Liver (tissue), 9 donors: ENCODE results near the gene IFITM10. TPM values are rescaled to one million over a fixed set of nuclear protein-coding genes. Genes with fewer than 3 reads are reported as not detected.

Source experiments
- DNase-seq: peaks from one replicate; pipeline ENCODE4 v3.0.0-alpha.2; 2017; ENCODE audit warnings: low spot score
- H3K27ac ChIP-seq, 2 donors: one replicate each; pipeline ENCODE4 v1.7.0; 2013; ENCODE audit warnings: inconsistent platforms in 2 of 2, low read length in 2 of 2, control low read depth in 1 of 2, low read depth in 1 of 2, mild to moderate bottlenecking in 1 of 2
- H3K27me3 ChIP-seq, 4 donors: one replicate each; pipeline versions ENCODE4 v1.6.1 to v1.7.0; 2013; ENCODE audit warnings: low read length in 3 of 4, inconsistent platforms in 1 of 4, mild to moderate bottlenecking in 1 of 4, moderate library complexity in 1 of 4; ENCODE audit not compliant: control insufficient read depth in 4 of 4, insufficient read depth in 4 of 4
- H3K36me3 ChIP-seq, 4 donors: one replicate each; pipeline versions ENCODE4 v1.6.1 to v1.7.0; 2013; ENCODE audit warnings: low read length in 3 of 4, mild to moderate bottlenecking in 3 of 4, low read depth in 1 of 4, moderate library complexity in 1 of 4; ENCODE audit not compliant: control insufficient read depth in 4 of 4, insufficient read depth in 3 of 4
- H3K4me1 ChIP-seq, 4 donors: one replicate each; pipeline versions ENCODE4 v1.6.1 to v1.7.0; 2013; ENCODE audit warnings: low read length in 3 of 4, mild to moderate bottlenecking in 3 of 4, moderate library complexity in 1 of 4; ENCODE audit not compliant: control insufficient read depth in 4 of 4, insufficient read depth in 4 of 4
- H3K4me3 ChIP-seq, 3 donors: one replicate each; pipeline versions ENCODE4 v1.6.1 to v1.7.0; 2013; ENCODE audit warnings: low read length in 3 of 3, control low read depth in 1 of 3, low read depth in 1 of 3, mild to moderate bottlenecking in 1 of 3
- H3K9ac ChIP-seq, 2 donors: one replicate each; pipeline ENCODE4 v1.7.0; 2013; ENCODE audit warnings: low read length in 2 of 2, mild to moderate bottlenecking in 2 of 2, moderate library complexity in 2 of 2, control low read depth in 1 of 2, low read depth in 1 of 2
- H3K9me3 ChIP-seq, 4 donors: one replicate each; pipeline versions ENCODE4 v1.6.1 to v1.7.0; 2013; ENCODE audit warnings: low read length in 3 of 4; ENCODE audit not compliant: control insufficient read depth in 4 of 4
- ATF3 ChIP-seq: IDR thresholded peaks from 2 replicates; pipeline ENCODE4 v1.6.1; 2016; ENCODE audit warnings: antibody characterized with exemption
- CTCF ChIP-seq: fragments of 150-350 bp; IDR thresholded peaks from 2 replicates; pipeline ENCODE4 v1.5.1; 2017; ENCODE audit warnings: improper control_type of control experiment, low read depth, low read length; ENCODE audit not compliant: missing input control
- EGR1 ChIP-seq, 2 donors: IDR thresholded peaks; 2 replicates each; pipeline ENCODE4 v1.6.1; 2016 to 2018; ENCODE audit warnings: antibody characterized with exemption in 2 of 2, low read depth in 2 of 2
- FOXA1 ChIP-seq: IDR thresholded peaks from 2 replicates; pipeline ENCODE4 v1.6.1; 2016; ENCODE audit warnings: antibody characterized with exemption
- FOXA2 ChIP-seq: IDR thresholded peaks from 2 replicates; pipeline ENCODE4 v1.6.1; 2016; ENCODE audit warnings: antibody characterized with exemption
- GABPA ChIP-seq, 2 donors: IDR thresholded peaks in 1 of 2; conservative IDR thresholded peaks in 1 of 2; 2 replicates each; pipeline ENCODE4 v1.6.1; 2016; ENCODE audit warnings: antibody characterized with exemption in 2 of 2, mild to moderate bottlenecking in 1 of 2, moderate library complexity in 1 of 2
- HNF4A ChIP-seq, 2 donors: conservative IDR thresholded peaks; 2 replicates each; pipeline ENCODE4 v1.6.1; 2016; ENCODE audit warnings: antibody characterized with exemption in 2 of 2, mild to moderate bottlenecking in 2 of 2
- HNF4G ChIP-seq: IDR thresholded peaks from 2 replicates; pipeline ENCODE4 v1.6.1; 2016; ENCODE audit warnings: antibody characterized with exemption
- JUND ChIP-seq, 2 donors: IDR thresholded peaks; 2 replicates each; pipeline ENCODE4 v1.6.1; 2016; ENCODE audit warnings: antibody characterized with exemption in 2 of 2
- NR2F2 ChIP-seq: IDR thresholded peaks from 2 replicates; pipeline ENCODE4 v1.6.1; 2016; ENCODE audit warnings: antibody characterized with exemption
- RAD21 ChIP-seq, 2 donors: IDR thresholded peaks; 2 replicates each; pipeline ENCODE4 v1.6.1; 2016; ENCODE audit warnings: antibody characterized with exemption in 2 of 2, mild to moderate bottlenecking in 2 of 2
- RXRA ChIP-seq, 2 donors: IDR thresholded peaks; 2 replicates each; pipeline ENCODE4 v1.6.1; 2017 to 2018; ENCODE audit warnings: antibody characterized with exemption in 2 of 2, mild to moderate bottlenecking in 1 of 2
- SP1 ChIP-seq: IDR thresholded peaks from 2 replicates; pipeline ENCODE4 v1.6.1; 2018; ENCODE audit warnings: antibody characterized with exemption, mild to moderate bottlenecking
- TAF1 ChIP-seq: conservative IDR thresholded peaks from 2 replicates; pipeline ENCODE4 v1.6.1; 2016; ENCODE audit warnings: antibody characterized with exemption, mild to moderate bottlenecking
- YY1 ChIP-seq: IDR thresholded peaks from 2 replicates; pipeline ENCODE4 v1.6.1; 2016; ENCODE audit warnings: antibody characterized with exemption, mild to moderate bottlenecking
- ZBTB33 ChIP-seq: IDR thresholded peaks from 2 replicates; pipeline ENCODE4 v1.6.1; 2016; ENCODE audit warnings: antibody characterized with exemption
- WGBS: extraction: QIAGEN DNeasy Blood & Tissue Kit; methylation state at CpG from one replicate; pipeline ENCODE4 v1.1.7; 2013; 5-methylcytosine and 5-hydroxymethylcytosine counted together
- polyA plus RNA-seq, 2 donors: library from polyadenylated mRNA; stranded (reverse) in 1 of 2; unstranded in 1 of 2; fragments of 200-250 nt in 1 of 2; fragments of >200 nt in 1 of 2; fragmentation: Nextera tagmentation in 1 of 2; extraction: Ambion mirVana in 1 of 2; gene quantifications; one replicate each; pipeline versions ENCODE4 v1.2.1 to v1.2.3, GENCODE V29; 2013 to 2015
- total RNA-seq, 2 donors: library from RNA; depleted of rRNA; stranded (reverse); fragments of >200 nt; gene quantifications; one replicate each; pipeline ENCODE4 v1.2.3, GENCODE V29; 2014
- TF ChIP-seq, protein P1 (sequence below): IDR thresholded peaks from 2 replicates; pipeline ENCODE4 v1.6.1; 2016; ENCODE audit warnings: antibody characterized with exemption
- donor health status: healthy.
- donor health status: healthy.
- donor health status: healthy.
- donor health status: healthy.
- donor health status: healthy.

Gene IFITM10
- total and polyA plus RNA-seq, 4 donors = 0.14 to 8.5 (median 1.8) TPM

GRCh38 chr11:1797391-1798125 lies 47.2 kb upstream of the IFITM10 start:
- H3K4me3 ChIP-seq = no peak overlapping the region
- H3K9ac ChIP-seq = no peak overlapping the region
- DNase-seq = no peak
- TF ChIP-seq FOXA1 = no peak
- H3K27ac ChIP-seq = no peak overlapping the region
- H3K36me3 ChIP-seq = no peaks in the 10 kb centered on the region
- no peaks in the 10 kb centered on the region for H3K4me1 ChIP-seq
- H3K9me3 ChIP-seq = no peaks in the 10 kb centered on the region
- peaks cover 0 to 4% (median under 1%) of the 10 kb centered on the region in 4 donors for H3K27me3 ChIP-seq
- WGBS = 90% methylated on average over 14 of the region's 14 CpGs

- no peak overlapping the region for H3K4me3 ChIP-seq
- peaks cover 0 to 4% (median 2%) of the 10 kb centered on the region in 4 donors for H3K27me3 ChIP-seq
- no peaks in the 10 kb centered on the region for H3K36me3 ChIP-seq
- H3K27ac ChIP-seq = no peak overlapping the region
- H3K9me3 ChIP-seq = no peaks in the 10 kb centered on the region
- no peak overlapping the region for H3K9ac ChIP-seq
- H3K4me1 ChIP-seq = no peaks in the 10 kb centered on the region
- TF ChIP-seq ZBTB33 = no peak
- no peak for TF ChIP-seq NR2F2
- TF ChIP-seq RXRA (IDR thresholded peaks at IDR 0.05) = no peak
- TF ChIP-seq YY1 = no peak
- TF ChIP-seq, protein P1, sequence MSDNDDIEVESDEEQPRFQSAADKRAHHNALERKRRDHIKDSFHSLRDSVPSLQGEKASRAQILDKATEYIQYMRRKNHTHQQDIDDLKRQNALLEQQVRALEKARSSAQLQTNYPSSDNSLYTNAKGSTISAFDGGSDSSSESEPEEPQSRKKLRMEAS = no peak
- TF ChIP-seq FOXA1 = no peak
- no peak for TF ChIP-seq TAF1
- TF ChIP-seq RAD21 (IDR thresholded peaks at IDR 0.05) = no peak
- TF ChIP-seq JUND (IDR thresholded peaks at IDR 0.05) = no peak
- 65% methylated on average over 12 of the region's 12 CpGs for WGBS
- DNase-seq = no peak
Observed at GRCh38 chr11:1796413-1797011, 46.1 kb upstream of the IFITM10 start.

- no peak for DNase-seq
- Histone ChIP-seq H3K27ac (no peak overlapping the region), H3K9me3 (no peaks in the 10 kb centered on the region), H3K4me1 (no peaks in the 10 kb centered on the region), H3K4me3 (no peak overlapping the region), H3K27me3 (peaks cover 0 to 4% (median 2%) of the 10 kb centered on the region in 4 donors), H3K9ac (no peak overlapping the region), H3K36me3 (no peaks in the 10 kb centered on the region)
- 44% methylated on average over 3 of the region's 3 CpGs for WGBS
- no peak for TF ChIP-seq ZBTB33
- TF ChIP-seq YY1 = no peak
- TF ChIP-seq TAF1 = no peak
- TF ChIP-seq RXRA (IDR thresholded peaks at IDR 0.05) = no peak
- TF ChIP-seq HNF4A (conservative IDR thresholded peaks at IDR 0.05) = no peak
- no peak for TF ChIP-seq FOXA2
- no peak for TF ChIP-seq SP1
- no peak for TF ChIP-seq JUND (IDR thresholded peaks at IDR 0.05)
- TF ChIP-seq RAD21 (IDR thresholded peaks at IDR 0.05) = no peak
- no peak for TF ChIP-seq HNF4G
- TF ChIP-seq ATF3 = no peak
- TF ChIP-seq, protein P1 = no peak
- TF ChIP-seq EGR1 (IDR thresholded peaks at IDR 0.05; ENCODE audit: low read depth in 2 of 2) = no peak
- TF ChIP-seq CTCF = no peak
- TF ChIP-seq FOXA1 = no peak
- no peak for TF ChIP-seq GABPA (IDR thresholded peaks at IDR 0.05 in 1 of 2, conservative IDR thresholded peaks at IDR 0.05 in 1 of 2)
- TF ChIP-seq NR2F2 = no peak
Observed at GRCh38 chr11:1793081-1793480, 42.7 kb upstream of the IFITM10 start.
